MV-4-11 (cell line): ENCODE measurements around the gene SAAL1.
"Not testable (repeated sequence)": the region's sequence is repeated elsewhere in the genome, so short reads cannot be mapped to it uniquely, and the experiment has no call there.

Source experiments
- DNase-seq: peaks from one replicate; lab custom pipeline; 2025; lab: John Stamatoyannopoulos, UW

The SAAL1 gene, protein sequence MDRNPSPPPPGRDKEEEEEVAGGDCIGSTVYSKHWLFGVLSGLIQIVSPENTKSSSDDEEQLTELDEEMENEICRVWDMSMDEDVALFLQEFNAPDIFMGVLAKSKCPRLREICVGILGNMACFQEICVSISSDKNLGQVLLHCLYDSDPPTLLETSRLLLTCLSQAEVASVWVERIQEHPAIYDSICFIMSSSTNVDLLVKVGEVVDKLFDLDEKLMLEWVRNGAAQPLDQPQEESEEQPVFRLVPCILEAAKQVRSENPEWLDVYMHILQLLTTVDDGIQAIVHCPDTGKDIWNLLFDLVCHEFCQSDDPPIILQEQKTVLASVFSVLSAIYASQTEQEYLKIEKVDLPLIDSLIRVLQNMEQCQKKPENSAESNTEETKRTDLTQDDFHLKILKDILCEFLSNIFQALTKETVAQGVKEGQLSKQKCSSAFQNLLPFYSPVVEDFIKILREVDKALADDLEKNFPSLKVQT

DNA sequence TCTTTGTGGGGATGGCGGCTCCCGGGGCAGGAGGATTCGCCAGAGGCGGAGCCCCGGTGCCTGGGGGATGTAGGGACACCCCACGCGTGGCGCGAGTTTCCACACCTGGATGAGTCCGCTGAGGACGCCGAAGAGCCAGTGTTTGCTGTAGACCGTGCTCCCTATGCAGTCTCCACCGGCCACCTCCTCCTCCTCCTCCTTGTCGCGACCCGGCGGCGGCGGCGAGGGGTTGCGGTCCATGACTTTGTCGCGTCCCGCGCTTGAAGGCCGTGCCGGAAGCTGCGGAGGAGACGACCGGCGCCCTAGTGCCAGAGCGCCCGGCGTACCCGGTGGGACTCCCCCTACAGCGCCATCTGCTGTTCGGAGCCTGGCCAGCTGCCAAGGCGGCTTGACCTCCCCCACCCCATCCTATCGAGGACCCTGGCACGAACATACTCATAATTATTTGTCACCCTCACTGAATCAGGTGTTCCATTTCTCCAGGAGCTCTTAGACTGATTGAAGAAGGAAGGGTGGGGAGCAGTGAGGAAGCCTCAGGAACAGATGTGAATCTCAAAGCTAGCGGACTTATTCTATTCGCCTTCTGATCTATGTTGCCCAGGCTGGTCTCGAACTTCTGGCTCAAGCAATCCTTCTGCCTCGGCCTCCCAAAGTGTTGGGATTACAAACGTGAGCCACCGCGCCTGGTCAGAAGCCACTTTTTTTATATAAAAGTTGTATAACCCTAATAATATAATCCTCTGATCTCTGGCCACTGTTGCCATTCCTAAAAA, at the start of gene SAAL1:
SAAL1 (minus strand) TSS at position 281 of the 773 bp plus-strand sequence; CDS start at position 240, 41 bp downstream.
- DNase-seq: peak; percentile 74

GRCh38 chr11:18151581-18151980, 45.7 kb upstream of the SAAL1 start:
- DNase-seq: no peak

DNA sequence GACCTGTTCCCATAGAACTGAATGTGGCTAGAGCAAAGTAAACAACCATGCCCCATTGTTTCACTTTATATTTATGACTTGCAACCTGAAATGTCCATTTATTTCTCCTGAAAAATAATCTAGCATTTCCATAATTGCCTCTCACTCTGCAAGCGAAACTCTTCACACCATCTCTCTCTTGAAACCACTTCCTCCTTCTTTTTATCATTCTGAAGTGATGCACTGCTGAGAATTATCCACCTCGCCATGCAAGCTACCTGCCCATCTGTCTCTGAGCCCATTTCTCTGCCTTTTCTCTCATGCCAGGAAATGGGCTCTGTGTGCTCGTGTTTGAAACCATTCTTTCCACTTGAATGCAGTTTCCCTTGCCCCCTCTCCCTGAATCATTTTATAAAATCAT, 40.0 kb upstream of the SAAL1 start:
- DNase-seq: no peak

GRCh38 chr11:18145025-18145424, 39.1 kb upstream of the SAAL1 start:
- no peak for DNase-seq

GRCh38 chr11:18144243-18144642, 38.4 kb upstream of the SAAL1 start:
- DNase-seq: no peak

DNA sequence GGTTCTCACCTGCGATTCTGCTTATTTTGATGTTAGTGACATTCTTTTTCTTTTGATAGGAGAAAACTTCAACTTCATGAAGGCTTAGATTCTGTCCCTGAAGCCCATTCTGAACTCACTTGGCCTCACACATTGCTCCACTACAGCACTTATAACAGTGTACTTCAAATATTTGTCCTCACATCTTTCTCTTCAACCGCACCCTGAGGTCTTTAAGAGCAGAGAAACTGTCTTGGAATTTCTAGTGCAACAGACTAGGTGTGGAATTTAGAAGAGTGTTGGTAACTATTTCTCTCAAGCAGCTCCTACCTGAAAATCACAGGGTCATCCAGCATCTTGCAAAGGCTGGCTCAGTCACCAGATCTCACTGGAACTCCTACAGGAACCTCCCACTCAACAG, 34.3 kb upstream of the SAAL1 start:
- no peak for DNase-seq

DNA sequence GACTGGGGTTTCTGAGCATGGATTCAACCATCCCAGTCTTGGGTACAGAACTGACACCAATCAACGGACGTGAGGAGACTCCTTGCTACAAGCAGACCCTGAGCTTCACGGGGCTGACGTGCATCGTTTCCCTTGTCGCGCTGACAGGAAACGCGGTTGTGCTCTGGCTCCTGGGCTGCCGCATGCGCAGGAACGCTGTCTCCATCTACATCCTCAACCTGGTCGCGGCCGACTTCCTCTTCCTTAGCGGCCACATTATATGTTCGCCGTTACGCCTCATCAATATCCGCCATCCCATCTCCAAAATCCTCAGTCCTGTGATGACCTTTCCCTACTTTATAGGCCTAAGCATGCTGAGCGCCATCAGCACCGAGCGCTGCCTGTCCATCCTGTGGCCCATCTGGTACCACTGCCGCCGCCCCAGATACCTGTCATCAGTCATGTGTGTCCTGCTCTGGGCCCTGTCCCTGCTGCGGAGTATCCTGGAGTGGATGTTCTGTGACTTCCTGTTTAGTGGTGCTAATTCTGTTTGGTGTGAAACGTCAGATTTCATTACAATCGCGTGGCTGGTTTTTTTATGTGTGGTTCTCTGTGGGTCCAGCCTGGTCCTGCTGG, 31.4 kb upstream of the SAAL1 start:
- DNase-seq: no peak

DNA sequence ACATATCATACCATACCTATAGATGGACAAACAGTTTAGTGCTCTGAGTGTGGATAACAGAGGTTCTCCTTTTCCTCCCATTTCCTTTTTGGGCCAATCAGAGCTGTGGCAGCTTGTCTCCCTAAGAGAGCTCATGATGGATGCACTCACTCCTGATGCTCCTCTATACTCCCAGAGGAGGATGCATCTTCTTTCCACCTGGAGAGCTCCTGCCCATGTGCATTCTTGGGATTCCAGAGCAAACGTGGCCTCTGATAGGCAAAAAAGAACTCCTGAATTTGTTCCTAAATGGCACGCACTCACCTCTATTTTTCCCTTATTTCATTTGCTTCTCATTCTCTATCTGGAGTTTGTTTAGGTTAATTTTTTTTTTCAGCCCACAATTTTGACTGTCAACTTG, 29.4 kb upstream of the SAAL1 start:
- no peak for DNase-seq

- DNase-seq: no peak
These were observed 26.5 kb upstream of the SAAL1 start, which contains the start of gene MRGPRX3 for GRCh38 chr11:18132341-18132740. MRGPRX3 (plus strand) TSS chr11:18132571; CDS start chr11:18137203, 4,632 bp downstream.

DNA sequence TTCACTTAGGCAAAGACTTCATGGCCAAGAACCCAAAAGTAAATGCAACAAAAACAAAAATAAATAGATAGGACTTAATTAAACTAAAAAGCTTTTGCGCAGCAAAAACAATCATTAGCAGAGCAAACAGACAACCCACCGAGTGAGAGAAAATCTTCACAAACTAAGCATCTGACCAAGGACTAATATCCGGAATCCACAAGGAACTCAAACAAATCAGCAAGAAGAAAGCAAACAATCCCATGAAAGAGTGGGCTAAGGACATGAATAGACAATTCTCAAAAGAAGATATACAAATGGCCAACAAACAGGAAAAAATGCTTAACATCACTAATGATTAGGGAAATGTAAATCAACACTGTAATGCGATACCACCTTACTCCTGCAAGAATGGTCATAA, 25.2 kb upstream of the SAAL1 start:
- DNase-seq: not testable (repeated sequence)

DNA sequence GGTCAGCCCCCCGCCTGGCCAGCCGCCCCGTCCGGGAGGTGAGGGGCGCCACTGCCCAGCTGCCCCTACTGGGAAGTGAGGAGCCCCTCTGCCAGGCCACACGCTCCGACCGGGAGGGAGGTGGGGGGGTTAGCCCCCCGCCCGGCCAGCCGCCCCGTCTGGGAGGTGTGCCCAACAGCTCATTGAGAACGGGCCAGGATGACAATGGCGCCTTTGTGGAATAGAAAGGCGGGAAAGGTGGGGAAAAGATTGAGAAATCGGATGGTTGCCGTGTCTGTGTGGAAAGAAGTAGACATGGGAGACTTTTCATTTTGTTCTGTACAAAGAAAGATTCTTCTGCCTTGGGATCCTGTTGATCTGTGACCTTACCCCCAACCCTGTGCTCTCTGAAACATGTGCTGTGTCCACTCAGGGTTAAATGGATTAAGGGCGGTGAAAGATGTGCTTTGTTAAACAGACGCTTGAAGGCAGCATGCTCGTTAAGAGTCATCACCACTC, 15.5 kb upstream of the SAAL1 start:
- DNase-seq: not testable (repeated sequence)

- DNase-seq: peak; percentile 49
These were observed 9.7 kb upstream of the SAAL1 start for GRCh38 chr11:18115360-18116127.

GRCh38 chr11:18111005-18111404, 5.1 kb upstream of the SAAL1 start:
- no peak for DNase-seq

DNA sequence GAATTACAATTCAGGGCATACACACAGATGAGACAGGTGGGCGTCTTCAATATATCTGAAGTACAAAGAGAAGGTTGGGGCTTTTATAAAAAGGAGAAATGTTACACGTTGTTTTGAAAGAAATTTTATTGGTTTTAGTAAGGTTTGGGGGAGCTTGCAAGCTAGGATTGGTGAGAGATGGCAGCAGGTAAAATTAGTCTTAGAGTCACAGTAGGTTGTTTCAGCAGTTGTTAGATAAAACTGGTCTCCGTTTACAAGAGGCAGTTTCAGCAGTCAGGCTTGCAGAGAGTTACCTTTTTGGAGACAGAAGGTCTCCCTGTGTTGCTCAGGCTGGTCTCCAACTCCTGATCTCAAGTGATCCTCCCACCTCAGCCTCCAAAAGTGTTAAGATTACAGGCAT, 2.4 kb upstream of the SAAL1 start:
- no peak for DNase-seq

- no peak for DNase-seq
These were observed 806 bp upstream of the SAAL1 start for GRCh38 chr11:18106688-18107087.

- no peak for DNase-seq
These were observed 638 bp downstream of the SAAL1 start for GRCh38 chr11:18105086-18105801.

DNA sequence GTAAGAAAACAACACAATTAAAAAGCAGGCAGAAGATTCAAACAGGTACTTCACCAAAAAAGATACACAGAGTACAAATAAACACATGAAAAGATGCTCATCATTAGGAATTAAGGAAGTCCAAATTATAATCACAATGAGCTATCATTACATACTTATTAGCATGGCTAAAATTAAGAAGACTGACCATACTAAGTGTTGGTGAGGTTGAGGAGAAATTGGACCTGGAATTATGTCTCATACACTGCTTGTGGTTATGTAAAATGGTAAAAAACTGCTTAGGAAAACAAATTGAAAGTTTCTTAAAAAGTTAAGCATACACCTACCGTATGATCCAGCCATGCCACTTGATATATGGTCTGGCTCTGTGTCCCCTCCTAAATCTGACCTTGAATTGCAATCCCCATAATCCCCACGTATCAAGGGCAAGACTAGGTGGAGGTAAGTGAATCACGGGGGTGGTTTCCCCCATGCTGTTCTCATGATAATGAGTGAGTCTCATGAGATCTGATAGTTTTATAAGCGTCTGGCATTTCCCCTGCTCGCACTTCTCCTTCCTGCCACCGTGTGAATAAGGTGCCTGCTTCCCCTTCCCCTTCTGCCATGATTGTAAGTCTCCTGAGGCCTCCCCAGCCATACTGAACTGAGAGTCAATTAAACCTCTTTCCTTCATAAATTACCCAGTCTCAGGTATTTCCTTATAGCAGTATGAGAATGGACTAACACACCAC, 4.8 kb downstream of the SAAL1 start:
- DNase-seq: no peak

GRCh38 chr11:18093959-18094358, 11.9 kb downstream of the SAAL1 start:
- DNase-seq: no peak

GRCh38 chr11:18091731-18092130, 14.2 kb downstream of the SAAL1 start:
- DNase-seq: no peak

- DNase-seq: peak; percentile 46
These were observed 16.9 kb downstream of the SAAL1 start for GRCh38 chr11:18088966-18089365.
